Measurements from ENCODE around the gene KCNQ1.

GRCh38 chr11:2422461-2423156 is 22.2 kb upstream of the KCNQ1 start:
- no peak for TF ChIP-seq CTCF (IDR thresholded peaks at IDR 0.05)
- TF ChIP-seq POLR2A (IDR thresholded peaks at IDR 0.05) = no peak

All from body of pancreas (tissue), 4 donors.